ENCODE results near the gene SGSM2.
A peak's percentile ranks its signal among the peaks of the same experiment; 100 is the strongest.

Gene SGSM2

DNA sequence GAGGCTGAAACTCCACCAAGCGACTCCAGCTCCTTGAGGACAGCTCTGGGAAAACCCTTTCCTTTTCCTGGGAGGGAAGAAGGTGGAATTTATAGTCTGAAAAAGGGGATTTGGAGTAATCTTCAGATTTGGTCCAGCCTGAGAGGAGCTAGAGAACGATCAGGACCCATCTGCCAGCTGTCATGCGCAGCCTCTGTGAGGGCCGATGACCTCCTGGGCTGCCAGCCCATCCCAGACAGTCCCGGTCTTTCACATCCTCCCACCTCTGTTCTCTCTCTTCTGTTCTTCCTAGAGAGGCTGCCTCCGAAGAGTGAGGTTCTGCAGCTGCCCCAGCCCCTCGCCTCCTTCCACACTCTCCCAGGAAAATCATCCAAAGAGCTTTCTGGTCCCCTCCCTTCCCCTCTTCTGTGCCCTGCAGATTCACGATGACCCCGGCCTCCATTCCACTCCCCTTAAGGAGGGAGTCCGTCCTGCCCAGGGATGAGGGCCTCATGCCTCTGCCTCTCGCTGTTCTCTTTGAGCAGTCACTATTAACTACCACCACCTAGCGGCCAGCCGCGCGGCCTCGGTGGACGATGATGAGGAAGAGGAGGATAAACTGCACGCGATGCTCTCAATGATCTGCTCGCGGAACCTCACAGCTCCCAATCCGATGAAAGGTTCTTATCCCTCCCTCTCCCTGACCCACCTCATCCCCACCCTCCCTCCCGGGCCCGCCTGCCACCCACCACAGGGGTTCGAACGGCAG lies 29.6 kb downstream of the SGSM2 start:
- DNase-seq (ENCODE audit: insufficient read length, low spot score) (no peak), FAIRE-seq (no peak)

DNA sequence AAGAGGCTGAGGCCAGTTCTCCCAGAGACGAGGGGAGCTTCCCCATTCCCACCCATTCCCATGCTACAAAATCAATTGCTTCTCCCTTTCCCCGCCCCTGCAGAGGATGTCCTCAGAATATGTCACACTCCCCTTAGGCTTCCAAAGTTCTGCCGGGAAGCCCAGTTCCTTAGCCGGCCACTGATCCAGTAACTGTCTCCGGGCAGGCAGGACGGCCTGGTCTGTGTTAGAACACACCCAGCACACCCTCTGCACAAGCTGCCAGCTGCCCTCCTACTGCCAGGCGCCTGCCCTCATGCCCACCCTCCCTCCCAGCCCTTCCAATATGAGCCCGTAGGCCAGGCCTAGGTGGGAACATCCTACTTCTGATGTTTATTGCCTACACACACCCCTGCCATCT lies 31.1 kb downstream of the SGSM2 start:
- FAIRE-seq (peak; percentile 36), DNase-seq (ENCODE audit: insufficient read length, low spot score) (no peak)

DNA sequence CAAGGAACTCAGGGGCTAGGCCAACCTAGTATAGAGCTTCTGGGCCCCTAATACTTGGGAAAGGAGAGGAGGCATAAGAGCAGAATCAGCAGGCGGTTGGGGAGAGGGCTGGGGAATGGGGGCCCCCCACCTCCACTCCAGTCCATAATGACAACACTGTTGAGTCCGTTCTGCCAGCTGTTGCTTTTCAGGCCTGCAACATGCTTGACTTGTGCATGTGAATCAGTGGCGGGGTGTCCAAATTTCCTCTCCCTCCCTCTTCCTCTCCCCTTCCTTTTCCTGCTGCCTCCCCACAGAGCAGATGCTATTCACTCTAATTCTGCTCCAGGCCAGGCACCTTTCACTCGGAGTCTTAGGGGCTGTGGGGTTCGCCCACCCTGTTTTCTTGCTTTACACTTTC lies 31.7 kb downstream of the SGSM2 start:
- DNase-seq (ENCODE audit: insufficient read length, low spot score): no peak
- FAIRE-seq: no peak

DNA sequence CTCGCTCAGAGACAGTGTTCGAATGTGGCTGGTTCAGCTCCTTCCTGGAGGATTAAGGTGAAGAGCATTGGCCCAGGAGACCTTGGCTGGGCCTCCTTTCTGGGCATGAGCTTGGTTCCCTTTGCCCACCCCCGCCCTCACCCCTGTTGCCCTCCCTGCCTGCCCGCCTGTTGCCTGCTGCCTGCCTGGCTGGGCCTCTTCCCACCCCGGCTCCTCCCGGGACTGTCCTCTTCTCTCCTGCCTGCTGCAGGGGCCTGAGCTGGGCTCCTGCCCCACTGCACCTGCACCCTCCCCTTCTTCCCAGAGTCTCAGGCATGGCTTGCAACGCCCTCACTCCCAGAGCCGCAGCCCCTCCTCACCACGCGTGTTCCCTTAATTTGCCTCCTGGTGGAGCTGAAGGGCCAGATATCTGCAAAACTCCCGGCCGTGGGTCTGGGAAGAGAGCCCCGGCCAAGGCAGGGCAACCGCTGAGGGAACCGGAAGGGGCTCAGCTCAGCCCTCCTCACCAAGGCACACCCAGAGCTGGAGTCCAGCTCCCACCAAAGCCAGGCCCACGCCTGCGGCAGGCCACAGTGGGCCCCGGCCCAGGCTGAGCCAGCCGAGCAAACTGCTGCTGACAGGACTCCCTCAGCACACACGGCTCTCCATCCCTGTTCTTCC lies 32.4 kb downstream of the SGSM2 start:
- no peak for DNase-seq (ENCODE audit: insufficient read length, low spot score)

DNA sequence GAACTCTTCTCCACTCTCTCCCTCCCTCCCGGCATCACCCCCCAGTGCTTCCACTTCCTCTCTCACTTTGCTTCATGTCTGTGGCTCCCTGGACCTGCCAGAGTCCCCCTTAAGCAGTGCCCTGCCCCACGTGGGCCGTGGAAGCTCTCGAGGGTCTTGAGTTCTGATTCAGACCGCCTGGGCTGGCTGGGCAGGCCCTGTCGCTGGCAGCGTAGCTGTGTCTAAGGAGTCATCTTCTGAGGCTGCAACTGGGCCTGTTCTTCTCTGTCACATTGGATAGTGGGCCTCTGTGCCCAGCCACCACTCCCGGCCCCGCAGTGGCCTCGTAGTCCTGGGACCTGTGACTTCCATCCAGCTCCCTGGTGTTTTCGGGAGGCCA lies 32.9 kb downstream of the SGSM2 start:
- DNase-seq (ENCODE audit: insufficient read length, low spot score): no peak
- no peak for FAIRE-seq

More for the DNA sequence above, 32.4 kb downstream of the SGSM2 start:
- FAIRE-seq: no peak

DNA sequence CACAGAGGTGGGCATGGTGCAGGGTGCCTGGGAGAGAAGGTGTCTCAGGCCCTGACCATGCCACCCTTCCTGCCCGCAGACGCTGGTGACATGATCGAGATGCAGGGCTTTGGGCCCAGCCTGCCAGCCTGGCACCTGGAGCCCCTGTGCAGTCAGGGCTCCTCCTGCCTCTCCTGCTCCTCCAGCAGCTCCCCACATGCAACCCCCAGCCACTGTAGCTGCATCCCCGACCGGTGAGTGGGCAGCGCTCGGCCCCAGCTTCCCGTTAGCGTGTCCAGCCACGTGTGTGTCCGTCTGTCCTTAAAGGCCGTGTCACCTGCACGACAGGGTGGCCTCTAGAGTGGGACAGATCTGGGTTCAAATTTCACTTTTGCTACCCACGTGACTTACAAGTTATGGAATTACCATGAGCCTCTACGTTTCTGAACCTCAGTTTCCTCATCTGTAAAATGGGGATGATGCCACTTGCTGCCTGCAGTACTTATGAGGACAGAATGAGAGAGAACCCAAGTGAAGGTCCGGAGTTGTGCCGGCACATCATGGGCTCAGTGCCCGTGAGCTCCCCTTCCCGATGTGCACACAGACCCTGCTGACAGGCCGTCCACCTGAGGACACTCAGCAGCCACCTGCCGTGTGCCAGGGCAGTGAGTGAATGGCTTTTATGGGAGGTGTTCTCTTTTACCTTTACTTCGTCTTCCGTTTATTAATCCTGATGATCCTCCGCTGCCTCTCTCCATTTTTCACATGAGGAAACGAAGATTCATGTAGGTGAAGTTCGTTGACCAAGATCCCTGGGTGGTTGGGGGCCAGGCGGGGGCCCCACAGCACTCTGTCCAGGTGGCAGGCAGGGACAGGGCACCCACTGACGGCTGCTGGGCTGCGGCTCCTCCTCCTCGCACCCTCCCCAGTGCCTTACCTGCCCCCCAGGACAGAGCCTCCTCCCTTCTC lies 34.2 kb downstream of the SGSM2 start:
- DNase-seq (ENCODE audit: insufficient read length, low spot score): no peak
- FAIRE-seq: no peak

DNA sequence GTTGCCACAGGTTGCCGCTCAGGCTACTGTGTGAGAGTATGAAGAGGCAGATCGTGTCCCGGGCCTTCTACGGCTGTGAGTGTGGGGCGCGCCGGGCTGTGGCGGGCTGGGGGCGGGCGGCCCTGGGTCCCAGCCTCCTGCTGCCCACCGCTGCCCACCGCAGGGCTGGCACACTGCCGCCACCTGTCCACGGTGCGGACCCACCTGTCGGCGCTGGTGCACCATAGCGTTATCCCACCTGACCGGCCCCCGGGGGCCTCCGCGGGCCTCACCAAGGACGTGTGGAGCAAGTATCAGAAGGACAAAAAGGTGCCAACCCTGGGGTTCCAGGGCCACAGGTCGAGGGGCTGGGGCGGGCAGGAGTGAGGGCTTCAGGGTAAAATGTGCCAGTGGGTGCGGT lies 34.9 kb downstream of the SGSM2 start:
- no peak for FAIRE-seq
- no peak for DNase-seq (ENCODE audit: insufficient read length, low spot score)

DNA sequence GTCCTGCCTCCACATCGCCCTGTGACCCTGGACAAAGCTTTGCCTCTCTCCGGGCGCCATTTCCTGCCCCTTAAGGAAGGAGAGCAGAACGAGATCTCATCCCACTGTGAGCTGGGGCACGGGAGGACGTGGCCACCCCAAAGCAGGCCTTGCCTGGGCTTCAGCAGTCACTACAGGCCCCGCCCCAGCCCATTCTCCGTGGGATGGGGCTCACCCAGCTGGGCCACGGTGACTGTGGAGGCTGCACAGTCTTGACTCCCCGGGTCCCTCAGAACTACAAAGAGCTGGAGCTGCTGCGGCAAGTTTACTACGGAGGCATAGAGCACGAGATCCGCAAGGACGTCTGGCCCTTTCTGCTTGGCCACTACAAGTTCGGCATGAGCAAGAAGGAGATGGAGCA lies 35.4 kb downstream of the SGSM2 start:
- DNase-seq (ENCODE audit: insufficient read length, low spot score) (no peak), FAIRE-seq (no peak)

DNA sequence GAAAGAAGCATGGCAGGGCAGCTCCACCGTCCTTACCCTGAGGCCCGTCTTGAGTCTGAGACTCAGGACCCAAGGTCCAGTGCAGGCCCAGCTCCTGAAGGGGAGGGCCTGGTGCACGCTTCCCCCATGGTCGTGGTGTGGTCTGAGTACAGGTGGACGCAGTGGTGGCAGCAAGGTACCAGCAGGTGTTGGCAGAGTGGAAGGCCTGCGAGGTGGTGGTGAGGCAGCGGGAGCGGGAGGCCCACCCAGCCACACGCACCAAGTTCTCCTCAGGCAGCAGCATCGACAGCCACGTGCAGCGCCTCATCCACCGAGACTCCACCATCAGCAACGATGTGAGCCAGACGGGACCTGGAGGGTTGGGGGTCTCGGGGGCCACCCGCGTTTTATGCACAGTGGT lies 35.9 kb downstream of the SGSM2 start:
- FAIRE-seq (peak; percentile 60), DNase-seq (ENCODE audit: insufficient read length, low spot score) (no peak)

DNA sequence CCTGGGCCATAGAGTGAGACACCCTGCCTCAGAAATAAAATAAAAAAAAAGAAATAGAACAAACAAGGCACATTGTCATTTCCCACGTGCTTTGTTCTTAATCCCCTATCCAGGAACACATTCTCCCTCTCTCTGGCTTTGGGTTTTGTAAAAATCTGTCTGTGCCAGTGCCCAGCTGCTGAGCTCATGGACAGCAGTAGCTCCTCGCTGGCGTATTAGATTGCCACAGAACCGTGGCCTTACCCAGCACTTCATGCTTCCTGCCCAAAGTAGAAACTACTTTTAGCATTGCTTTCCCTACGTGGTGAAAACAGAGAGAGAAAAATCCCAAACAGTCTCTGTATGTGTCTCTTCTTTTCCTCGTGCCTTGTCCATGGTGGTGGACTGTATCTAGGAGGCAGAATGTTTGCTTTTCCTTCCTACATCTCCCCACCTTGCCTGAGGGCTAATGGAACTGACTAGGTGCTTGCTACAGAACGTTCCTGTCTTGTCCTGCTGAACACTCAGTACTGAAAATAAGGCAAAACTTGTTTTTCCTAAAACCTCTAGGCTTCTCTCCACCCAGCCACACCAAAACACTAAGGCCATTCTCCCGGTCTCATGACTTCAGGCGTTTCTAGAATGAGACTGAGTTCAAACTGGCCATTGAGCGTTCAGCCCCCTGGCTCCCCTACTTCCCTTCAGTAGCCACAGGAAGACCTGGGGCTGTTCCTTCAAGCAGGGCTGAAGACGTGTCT lies 37.4 kb downstream of the SGSM2 start:
- FAIRE-seq (no peak), DNase-seq (ENCODE audit: insufficient read length, low spot score) (no peak)

DNA sequence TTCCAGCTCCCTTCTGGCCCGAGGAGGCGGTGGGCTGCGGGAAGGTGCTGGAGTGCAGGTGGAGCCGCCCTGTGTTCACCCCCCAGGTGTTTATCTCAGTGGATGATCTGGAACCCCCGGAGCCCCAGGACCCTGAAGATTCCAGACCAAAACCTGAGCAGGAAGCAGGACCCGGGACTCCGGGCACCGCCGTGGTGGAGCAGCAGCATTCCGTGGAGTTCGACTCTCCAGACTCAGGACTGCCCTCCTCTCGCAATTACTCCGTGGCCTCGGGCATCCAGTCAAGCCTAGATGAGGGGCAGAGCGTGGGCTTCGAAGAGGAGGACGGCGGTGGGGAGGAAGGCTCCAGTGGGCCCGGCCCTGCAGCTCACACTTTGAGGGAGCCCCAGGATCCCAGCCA lies 38.1 kb downstream of the SGSM2 start:
- FAIRE-seq (no peak), DNase-seq (ENCODE audit: insufficient read length, low spot score) (no peak)

DNA sequence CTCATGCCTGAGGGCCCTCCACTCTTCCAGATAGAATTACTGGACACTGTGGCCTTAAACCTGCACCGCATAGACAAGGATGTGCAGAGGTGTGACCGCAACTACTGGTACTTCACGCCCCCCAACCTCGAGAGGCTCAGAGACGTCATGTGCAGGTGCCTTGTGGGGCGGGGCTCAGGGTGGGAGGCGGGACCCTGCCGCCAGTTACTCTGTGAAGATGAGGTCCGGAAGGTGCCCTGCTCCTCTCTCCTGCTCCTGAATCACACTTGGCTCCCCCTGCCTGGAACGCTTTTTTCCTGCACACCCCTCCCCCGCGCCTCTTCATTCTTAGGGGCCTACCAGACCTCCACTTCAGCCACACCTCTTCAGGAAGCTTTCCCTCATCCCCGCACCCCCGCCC lies 38.8 kb downstream of the SGSM2 start:
- DNase-seq (ENCODE audit: insufficient read length, low spot score): no peak
- FAIRE-seq: no peak

DNA sequence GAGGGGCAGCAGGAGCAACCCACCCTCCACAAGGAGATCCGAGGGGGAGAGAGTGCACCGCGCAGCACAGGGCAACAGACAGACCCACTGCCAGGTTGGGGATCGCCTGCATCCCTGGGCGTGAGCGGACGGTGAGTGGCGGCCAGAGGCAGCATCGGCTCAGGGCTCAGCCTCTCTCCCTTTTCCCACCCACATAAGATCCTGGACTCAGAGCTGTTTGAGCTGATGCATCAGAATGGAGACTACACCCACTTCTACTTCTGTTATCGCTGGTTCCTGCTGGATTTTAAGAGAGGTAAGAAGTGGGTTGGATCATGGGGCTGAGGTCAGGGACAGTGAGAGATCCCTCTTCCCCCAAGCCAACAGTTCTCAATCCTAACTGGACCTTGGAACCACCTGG lies 40.4 kb downstream of the SGSM2 start:
- FAIRE-seq (peak; percentile 48), DNase-seq (ENCODE audit: insufficient read length, low spot score) (no peak)

DNA sequence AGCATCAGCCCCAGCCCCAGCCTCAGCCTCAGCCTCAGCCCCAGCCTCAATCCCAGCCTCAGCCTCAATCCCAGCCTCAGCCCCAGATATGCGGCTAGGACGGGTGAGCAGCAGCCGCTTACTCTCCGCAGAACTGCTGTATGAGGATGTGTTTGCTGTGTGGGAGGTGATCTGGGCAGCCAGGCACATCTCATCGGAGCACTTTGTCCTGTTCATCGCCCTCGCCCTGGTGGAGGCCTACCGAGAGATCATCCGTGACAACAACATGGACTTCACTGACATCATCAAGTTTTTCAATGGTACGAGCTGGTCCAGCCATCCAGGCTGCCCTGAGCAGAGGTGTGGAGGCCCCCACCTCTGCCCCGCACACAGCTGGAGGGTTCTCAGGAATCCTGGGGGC lies 41.6 kb downstream of the SGSM2 start:
- no peak for FAIRE-seq
- no peak for DNase-seq (ENCODE audit: insufficient read length, low spot score)

DNA sequence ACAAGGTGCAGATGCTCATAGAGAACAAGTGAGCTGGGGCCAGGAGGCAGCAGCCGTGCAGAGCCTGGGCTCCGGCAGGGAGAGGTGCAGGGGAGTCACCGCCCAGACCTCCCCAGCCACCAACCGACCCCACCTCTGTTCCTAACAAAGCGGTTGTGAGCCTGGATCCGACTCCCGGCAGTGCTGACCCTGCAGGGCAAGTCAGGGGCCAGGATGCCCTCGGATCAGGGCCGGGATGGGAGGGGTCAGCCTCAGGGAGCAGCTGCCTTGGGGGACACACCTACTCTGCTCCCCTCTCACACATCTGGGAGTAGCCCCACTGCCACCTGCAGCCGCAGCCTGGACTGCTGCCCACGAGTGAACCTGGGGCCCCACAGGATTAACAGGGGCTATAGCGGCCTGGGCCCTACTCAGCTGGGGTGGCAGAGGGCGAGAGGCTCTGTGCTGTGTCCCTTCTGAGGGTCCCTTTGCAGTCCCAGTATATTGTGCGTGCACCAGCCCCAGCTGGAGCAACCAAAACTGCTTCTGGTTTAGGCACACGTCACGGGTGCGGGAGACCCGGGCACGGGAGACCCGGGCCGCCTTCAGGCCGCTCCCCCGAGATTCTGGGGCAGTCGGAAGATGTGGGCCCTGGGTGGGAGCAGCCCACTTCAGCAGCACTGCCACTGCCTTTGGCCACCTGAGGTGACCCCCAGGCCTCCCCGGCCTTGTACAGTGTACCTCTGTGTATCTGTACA lies 42.4 kb downstream of the SGSM2 start:
- DNase-seq (ENCODE audit: insufficient read length, low spot score): no peak
- no peak for FAIRE-seq

DNA sequence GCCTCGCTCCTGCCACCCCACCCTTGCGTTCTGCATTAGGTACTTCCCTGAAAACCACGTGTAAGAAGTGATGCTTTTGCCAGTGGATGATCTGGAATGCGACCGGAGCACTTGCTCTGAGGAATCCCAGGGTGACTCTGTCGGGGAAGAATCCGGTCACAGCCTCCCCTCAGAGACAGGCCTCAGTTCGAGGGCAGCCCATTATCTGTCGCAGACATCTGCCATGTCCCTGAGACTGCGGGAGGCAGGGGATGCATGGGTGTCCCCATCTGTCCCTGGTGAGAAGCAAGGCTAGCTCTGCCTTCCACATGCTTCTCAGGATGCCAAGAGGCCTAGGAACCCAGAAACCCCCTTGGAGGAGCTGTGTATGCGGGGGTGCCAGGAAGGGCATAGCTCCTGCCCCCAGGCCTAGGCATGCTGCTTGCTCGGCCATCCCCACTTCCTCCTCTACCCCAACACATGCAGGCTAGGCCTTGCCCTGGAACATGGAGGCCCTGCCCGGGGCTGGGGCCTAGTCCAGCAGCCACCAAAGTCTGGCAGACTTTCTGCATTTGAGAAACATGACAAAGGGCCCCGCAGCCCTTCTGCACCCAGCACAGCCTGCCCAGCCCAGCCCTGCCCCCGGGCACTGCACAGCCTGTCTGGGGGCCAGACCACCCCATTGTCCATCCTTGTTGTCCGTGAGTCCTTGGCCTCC lies 43.1 kb downstream of the SGSM2 start:
- FAIRE-seq (no peak), DNase-seq (ENCODE audit: insufficient read length, low spot score) (no peak)

DNA sequence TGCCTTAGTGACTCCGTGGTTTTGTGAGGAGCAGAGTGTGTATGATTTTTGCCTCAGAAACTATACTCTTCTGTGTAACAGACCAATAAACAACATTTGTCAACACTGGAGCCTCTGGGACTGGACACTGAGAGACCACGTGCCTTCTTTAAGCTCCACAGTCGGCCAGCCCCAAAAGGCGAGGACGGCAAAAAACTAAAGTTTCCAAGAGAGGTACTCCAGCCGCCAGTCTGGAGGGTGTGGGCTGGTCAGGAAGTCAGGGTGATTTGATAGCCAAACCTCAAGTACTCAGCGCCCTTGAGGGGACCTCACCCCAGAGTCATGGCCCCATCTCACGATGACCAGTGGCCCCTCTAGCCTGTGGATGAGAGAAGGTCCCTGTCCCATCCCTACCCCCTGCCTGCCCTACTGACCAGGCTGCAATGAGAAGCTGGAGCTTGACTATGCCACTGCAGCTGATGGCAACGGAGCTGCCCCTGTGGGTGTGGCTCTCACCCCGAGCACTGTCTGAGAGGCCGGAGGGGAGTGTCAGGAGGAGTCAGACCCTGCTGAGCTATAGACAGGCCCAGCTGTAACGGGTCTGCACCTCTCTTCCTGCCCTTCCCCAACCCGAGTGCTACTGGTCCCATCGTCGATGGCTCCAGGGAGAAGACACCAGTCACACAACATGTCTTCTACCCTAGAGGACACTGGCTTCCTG lies 43.8 kb downstream of the SGSM2 start:
- FAIRE-seq (no peak), DNase-seq (ENCODE audit: insufficient read length, low spot score) (no peak)

DNA sequence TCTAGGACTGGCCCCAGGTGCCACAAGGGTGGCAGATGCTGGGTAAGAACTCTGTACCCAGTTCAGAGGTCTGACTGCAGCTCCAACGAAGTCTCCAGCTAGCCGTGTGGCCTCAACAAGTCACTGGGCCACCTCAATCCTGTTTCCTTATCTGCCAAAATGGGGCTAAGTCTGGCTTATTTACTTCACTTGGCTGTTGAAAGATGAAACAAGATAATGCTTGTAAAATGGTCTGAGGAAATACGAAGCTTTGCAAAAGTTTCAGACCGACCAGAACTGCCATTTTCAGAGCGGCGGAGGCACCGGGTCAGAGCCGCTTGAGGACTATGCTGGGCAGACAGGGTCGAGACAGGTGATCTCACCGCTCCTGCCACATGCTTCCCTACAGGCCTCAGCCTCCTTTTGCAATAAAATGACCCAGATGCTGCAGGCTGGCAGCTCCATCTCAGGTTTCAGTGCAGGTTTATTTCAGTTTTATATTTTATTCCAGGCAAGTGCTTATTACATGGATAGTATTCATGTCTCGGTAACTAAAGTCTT lies 46.4 kb downstream of the SGSM2 start:
- FAIRE-seq (no peak), DNase-seq (ENCODE audit: insufficient read length, low spot score) (no peak)
